ENCODE data around the gene KCNMB2.

Gene KCNMB2

DNA sequence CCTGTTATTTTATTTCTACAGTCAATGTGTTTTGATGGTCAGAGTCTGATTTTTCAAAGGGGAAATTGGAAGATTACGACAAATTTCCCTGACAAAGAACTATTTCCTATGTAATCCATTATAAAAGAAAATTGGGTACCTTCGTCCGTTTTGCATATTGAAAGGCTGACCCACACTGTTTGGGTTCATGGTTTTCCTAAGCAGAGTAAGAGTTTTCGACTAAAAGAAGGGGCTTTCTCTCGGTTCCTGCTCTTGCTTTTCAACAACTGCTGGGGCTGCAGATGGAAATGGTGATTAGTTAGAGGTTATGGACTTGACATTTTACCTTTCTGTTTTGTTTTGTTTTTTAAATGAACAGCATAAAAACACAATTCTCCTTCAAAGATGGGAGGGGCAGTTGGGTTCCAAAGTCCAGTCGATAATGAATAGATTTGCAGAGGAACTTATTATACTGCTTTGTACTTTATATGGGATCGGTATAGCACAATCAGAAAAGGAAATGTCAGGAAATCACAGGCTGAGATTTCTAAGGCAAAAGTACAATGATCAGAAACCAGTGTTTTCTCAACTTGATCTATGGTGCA lies 978 bp downstream of the KCNMB2 start:
- no peak overlapping the region for H3K27ac ChIP-seq (ENCODE audit: low read length)
- no peak overlapping the region for H2AFZ ChIP-seq (ENCODE audit: low read depth, low read length)
- no peaks in the 10 kb centered on the region for H3K9me3 ChIP-seq (ENCODE audit: insufficient read depth, low read length)
- no peaks in the 10 kb centered on the region for H3K79me2 ChIP-seq (ENCODE audit: low read length)
- no peak overlapping the region for H3K9ac ChIP-seq (ENCODE audit: low read length)
- H4K20me1 ChIP-seq (ENCODE audit: insufficient read depth, low read length), result no peaks in the 10 kb centered on the region
- H3K4me3 ChIP-seq (ENCODE audit: low read length), result no peak overlapping the region
- no peak overlapping the region for H3K4me2 ChIP-seq (ENCODE audit: low read length)
- TF ChIP-seq, protein P1, sequence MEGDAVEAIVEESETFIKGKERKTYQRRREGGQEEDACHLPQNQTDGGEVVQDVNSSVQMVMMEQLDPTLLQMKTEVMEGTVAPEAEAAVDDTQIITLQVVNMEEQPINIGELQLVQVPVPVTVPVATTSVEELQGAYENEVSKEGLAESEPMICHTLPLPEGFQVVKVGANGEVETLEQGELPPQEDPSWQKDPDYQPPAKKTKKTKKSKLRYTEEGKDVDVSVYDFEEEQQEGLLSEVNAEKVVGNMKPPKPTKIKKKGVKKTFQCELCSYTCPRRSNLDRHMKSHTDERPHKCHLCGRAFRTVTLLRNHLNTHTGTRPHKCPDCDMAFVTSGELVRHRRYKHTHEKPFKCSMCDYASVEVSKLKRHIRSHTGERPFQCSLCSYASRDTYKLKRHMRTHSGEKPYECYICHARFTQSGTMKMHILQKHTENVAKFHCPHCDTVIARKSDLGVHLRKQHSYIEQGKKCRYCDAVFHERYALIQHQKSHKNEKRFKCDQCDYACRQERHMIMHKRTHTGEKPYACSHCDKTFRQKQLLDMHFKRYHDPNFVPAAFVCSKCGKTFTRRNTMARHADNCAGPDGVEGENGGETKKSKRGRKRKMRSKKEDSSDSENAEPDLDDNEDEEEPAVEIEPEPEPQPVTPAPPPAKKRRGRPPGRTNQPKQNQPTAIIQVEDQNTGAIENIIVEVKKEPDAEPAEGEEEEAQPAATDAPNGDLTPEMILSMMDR (IDR thresholded peaks at IDR 0.05; ENCODE audit: low read depth, low read length), result no peak
- no peak for TF ChIP-seq EZH2phosphoT487 (IDR thresholded peaks at IDR 0.05; ENCODE audit: low read depth)
- peaks cover 7% of the 10 kb centered on the region; the same call in 1 of the 2 replicates for H3K27me3 ChIP-seq (ENCODE audit: low read depth, low read length)
- no peaks in the 10 kb centered on the region for H3K36me3 ChIP-seq (replicated peaks; ENCODE audit: low read depth, low read length)
- H3K4me1 ChIP-seq (ENCODE audit: low read length), result no peaks in the 10 kb centered on the region

DNA sequence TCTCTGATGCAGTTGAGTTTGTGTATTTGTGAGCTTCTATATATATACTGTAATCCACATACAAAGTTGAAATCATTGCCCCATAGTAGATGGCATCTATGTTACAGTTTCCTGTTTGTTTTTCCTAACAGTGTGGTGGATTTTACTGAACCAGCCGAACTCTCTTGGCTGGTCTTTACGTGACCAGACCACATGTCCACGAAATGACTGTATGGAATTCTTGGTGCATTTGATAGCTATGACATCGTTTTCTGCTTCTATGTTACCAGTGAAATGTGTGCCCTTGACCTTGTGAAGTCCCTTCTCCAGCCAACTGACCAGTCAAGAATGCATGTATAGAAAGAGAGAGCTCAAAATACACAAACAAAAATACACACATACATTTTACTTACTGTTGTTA lies 1.8 kb downstream of the KCNMB2 start:
- Histone ChIP-seq H3K9me3 (ENCODE audit: insufficient read depth, low read length) (no peaks in the 10 kb centered on the region), H4K20me1 (ENCODE audit: insufficient read depth, low read length) (no peaks in the 10 kb centered on the region), H3K79me2 (ENCODE audit: low read length) (no peaks in the 10 kb centered on the region), H3K27ac (ENCODE audit: low read length) (no peak overlapping the region), H3K36me3 (replicated peaks; ENCODE audit: low read depth, low read length) (no peaks in the 10 kb centered on the region), H3K4me2 (ENCODE audit: low read length) (no peak overlapping the region), H3K4me3 (ENCODE audit: low read length) (no peak overlapping the region), H3K4me1 (ENCODE audit: low read length) (no peaks in the 10 kb centered on the region), H2AFZ (ENCODE audit: low read depth, low read length) (no peak overlapping the region), H3K9ac (ENCODE audit: low read length) (no peak overlapping the region), H3K27me3 (ENCODE audit: low read depth, low read length) (peaks cover 7% of the 10 kb centered on the region; the same call in 1 of the 2 replicates)
- TF ChIP-seq EZH2phosphoT487 (IDR thresholded peaks at IDR 0.05; ENCODE audit: low read depth), result no peak
- TF ChIP-seq, protein P1 (IDR thresholded peaks at IDR 0.05; ENCODE audit: low read depth, low read length), result no peak

DNA sequence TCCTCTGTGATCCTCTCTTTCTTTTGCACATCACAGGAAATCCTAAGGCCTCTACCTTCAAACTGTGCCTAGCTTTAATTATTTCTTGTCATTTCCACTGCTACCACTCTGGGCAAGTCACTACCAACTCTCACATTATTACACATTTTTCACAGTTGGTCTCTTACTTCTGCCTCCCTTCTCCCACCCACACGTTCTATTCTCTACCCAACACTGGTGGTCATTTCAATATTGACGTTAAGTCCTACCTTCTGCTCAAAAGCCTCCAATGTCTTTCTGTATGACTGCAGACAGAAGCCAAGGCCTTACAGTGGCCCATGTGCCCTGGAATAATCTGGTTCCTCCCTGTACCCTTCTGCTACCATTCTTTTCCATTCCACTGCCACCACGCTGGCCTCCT lies 3.9 kb downstream of the KCNMB2 start:
- no peak overlapping the region for H3K4me3 ChIP-seq (ENCODE audit: low read length)
- H3K79me2 ChIP-seq (ENCODE audit: low read length), result no peaks in the 10 kb centered on the region
- H3K9me3 ChIP-seq (ENCODE audit: insufficient read depth, low read length), result no peaks in the 10 kb centered on the region
- no peaks in the 10 kb centered on the region for H3K36me3 ChIP-seq (replicated peaks; ENCODE audit: low read depth, low read length)
- peaks cover 1% of the 10 kb centered on the region for H3K4me1 ChIP-seq (ENCODE audit: low read length)
- peaks cover 7% of the 10 kb centered on the region; the same call in 1 of the 2 replicates for H3K27me3 ChIP-seq (ENCODE audit: low read depth, low read length)
- no peak for TF ChIP-seq EZH2phosphoT487 (IDR thresholded peaks at IDR 0.05; ENCODE audit: low read depth)
- TF ChIP-seq, protein P1 (IDR thresholded peaks at IDR 0.05; ENCODE audit: low read depth, low read length), result no peak
- no peak overlapping the region for H3K27ac ChIP-seq (ENCODE audit: low read length)
- no peak overlapping the region for H3K9ac ChIP-seq (ENCODE audit: low read length)
- H3K4me2 ChIP-seq (ENCODE audit: low read length), result no peak overlapping the region
- no peaks in the 10 kb centered on the region for H4K20me1 ChIP-seq (ENCODE audit: insufficient read depth, low read length)
- H2AFZ ChIP-seq (ENCODE audit: low read depth, low read length), result no peak overlapping the region

DNA sequence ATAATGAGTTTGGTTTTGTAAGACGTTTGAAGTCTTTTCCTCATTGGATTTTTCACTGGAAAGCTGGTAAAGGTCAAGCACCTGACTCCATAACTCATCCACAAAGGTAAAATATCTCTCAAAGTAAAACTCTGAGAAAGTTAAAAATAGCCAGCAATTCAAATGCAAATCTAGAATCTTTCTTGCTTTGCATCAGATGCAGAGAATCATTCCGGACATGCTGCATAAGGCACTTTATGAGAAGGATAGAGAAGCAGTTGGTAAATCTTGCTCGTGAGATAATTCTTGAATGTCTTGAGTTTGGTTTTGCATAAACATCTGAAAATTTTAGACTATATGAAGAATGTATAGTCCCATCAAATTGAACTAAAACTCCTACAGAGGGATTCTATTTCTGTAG lies 9.1 kb downstream of the KCNMB2 start:
- H3K36me3 ChIP-seq (replicated peaks; ENCODE audit: low read depth, low read length), result no peaks in the 10 kb centered on the region
- no peaks in the 10 kb centered on the region for H3K79me2 ChIP-seq (ENCODE audit: low read length)
- no peaks in the 10 kb centered on the region for H4K20me1 ChIP-seq (ENCODE audit: insufficient read depth, low read length)
- H3K4me1 ChIP-seq (ENCODE audit: low read length), result peaks cover 19% of the 10 kb centered on the region
- no peaks in the 10 kb centered on the region for H3K27me3 ChIP-seq (ENCODE audit: low read depth, low read length)
- peak overlapping the region; percentile 42; the same call in 1 of the 2 replicates for H3K4me2 ChIP-seq (ENCODE audit: low read length)
- H3K9me3 ChIP-seq (ENCODE audit: insufficient read depth, low read length), result no peaks in the 10 kb centered on the region
- H2AFZ ChIP-seq (ENCODE audit: low read depth, low read length), result peak overlapping the region; percentile 55; the same call in 1 of the 2 replicates
- no peak overlapping the region for H3K27ac ChIP-seq (ENCODE audit: low read length)
- TF ChIP-seq, protein P1 (IDR thresholded peaks at IDR 0.05; ENCODE audit: low read depth, low read length), result no peak
- no peak for TF ChIP-seq EZH2phosphoT487 (IDR thresholded peaks at IDR 0.05; ENCODE audit: low read depth)
- H3K9ac ChIP-seq (ENCODE audit: low read length), result no peak overlapping the region
- H3K4me3 ChIP-seq (ENCODE audit: low read length), result no peak overlapping the region

Measured in OCI-LY3 (cell line).